NCI-H1694 (cell line): ENCODE results near the gene SLC51B.
"Not testable (repeated sequence)": the region's sequence is repeated elsewhere in the genome, so short reads cannot be mapped to it uniquely, and the experiment has no call there.

Experiments
- DNase-seq: peaks from one replicate; lab custom pipeline; 2025; lab: John Stamatoyannopoulos, UW

SLC51B gene

DNA sequence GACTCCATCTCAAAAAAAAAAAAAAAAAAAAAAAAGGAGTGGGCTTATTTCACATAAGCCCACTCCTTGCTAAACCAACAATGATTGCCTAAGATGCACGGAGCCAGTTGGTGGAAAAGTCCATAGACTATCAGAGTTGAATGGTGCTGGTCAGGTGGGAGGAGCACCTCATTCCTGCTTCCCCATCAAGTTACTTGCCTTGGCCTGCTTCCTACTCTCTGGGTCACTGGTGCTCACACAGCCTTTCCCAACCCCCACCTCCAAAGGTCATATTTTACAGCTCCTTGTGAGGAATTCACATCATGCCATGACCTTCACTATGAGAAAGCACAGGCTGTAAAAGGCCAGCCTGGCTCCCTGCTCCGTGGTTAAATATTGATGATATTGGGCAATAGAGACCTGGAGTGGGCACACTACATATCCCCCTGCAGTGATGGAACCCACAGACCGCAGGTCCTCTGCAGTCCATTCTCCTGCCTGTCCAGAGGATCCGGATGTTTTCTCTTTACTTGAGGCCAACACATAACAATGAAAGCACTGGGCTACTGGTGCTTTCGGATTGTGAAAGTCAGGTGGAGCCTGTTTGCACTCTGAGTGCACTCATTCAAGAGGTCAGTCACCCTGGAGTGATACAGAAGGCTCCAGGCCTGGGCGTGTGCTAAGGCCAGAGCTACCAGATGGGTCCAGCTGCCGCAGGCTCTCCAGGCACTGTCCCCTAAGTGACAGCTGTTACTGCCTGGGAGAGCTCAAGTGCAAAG is at the start of gene SLC51B:
TSS of gene SLC51B (plus strand) at position 664 of the 758 bp plus-strand sequence. CDS start 4,618 bp downstream, outside the sequence.
- no peak for DNase-seq

DNA sequence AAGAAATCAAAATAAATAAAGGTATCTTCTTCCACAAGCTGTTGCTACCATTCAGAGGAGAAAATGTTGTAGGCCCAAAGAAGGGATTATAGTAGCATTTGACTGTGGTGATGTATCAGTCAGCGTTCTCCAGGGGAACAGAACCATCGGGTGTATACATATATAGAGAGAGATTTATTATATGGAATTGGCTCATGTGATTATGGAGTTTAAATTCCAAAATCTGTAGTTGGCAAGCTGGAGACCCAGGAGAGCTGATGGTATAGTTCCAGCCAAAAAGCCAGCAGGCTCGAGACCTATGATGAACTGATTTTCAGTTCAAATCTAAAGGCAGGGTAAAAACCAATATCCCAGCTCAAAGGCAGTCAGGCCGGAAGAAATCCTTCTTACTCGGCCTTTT is 48.1 kb upstream of the SLC51B start:
- DNase-seq = no peak

DNA sequence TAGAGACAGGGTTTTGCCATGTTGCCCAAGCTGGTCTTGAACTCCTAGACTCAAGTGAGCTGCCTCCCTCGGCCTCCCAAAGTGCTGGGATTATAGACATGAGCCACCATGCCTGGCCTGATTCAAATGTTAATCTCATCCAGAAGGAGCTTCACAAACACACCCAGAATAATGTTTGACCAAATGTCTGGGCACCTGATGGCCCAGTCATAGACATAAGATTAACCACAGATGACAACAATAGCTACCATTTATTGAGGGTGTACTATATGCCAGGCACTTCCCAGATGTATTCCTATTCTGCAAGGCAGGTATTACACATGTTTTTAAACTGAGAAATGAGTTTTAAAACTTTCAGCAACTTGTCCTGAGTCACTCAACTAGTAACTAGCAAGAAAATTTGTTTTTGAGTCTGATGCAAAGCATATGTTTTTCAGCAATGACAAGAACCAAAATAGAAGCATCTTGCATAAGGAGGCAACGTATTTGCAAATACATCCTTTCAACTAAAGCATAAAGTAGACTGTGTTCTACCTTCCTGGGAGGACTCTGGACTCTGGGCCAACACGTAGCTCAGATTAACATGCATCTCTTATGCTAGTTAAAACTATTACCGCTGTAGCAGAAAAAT is 47.3 kb upstream of the SLC51B start:
- DNase-seq = no peak

DNA sequence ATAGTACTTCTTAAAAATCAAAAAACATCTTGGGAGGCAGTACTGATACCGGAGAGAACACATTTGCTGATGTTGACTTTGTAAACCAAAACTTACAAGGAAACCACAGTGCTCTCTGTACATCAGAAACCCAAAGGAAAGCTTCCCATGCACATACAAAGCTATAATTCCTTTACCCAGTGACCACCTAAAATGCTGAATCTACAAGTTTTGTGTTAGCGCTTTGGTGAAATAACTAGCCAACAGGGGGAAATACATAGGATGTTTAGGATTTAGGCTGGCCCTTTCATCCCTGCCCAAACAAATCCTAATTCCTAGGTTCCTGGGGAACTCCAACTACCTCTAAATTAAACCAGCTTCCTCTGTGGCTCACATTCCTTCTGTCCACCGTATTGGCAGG is 40.2 kb upstream of the SLC51B start:
- DNase-seq = no peak

DNA sequence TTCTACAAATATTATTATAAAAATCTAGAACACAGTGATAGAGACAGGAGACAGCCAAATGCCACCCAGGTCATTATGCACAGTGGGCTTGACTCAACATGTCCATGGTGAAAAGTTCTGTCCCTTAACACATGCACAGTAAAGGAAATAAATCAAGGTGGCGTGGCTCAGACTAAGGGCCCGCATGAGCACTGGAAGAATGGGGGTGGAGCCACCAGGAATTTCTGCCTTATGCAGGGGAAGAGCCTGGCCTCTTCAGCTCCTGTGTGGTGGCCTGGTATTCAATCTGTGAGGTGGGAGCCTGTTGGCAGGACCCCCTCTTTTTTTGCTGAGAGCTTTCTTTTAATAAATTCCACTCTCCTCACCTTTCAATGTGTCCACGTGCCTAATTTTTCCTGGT is 38.3 kb upstream of the SLC51B start:
- no peak for DNase-seq

DNA sequence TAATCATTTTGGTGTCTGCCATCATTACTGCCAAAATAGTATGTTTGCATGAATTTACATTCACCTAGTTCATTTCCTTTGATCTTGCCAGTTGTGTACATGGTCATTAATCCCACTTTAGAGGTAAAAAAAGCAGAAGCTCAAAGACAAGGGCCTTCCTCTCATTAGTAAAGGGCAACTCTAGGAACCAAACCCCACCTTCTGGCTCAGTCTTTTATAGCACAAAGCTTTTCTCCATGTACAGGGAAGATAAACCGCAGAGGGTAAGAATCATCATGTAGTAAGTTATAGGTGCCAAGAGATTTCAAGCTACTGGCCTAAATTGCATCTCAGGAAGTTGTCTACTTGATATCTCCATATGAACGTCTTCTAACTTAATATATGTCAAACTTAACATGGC is 36.2 kb upstream of the SLC51B start:
- no peak for DNase-seq

DNA sequence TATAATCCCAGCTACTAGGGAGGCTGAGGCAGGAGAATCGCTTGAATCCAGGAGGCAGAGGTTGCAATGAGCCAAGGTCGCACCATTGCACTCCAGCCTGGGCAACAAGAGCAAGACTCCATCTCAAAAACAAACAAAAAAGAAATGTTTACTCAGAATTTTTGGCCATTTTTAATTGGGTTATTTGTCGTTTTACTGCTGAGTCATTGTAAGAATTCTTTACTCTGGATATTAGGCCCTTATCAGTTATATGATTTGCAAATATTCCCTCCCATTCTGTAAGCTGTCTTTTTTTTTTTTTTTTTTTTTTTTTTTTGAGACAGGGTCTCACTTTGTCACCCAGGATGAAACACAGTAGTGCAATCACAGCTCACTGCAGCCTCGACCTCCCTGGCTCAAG is 34.0 kb upstream of the SLC51B start:
- DNase-seq = not testable (repeated sequence)

DNA sequence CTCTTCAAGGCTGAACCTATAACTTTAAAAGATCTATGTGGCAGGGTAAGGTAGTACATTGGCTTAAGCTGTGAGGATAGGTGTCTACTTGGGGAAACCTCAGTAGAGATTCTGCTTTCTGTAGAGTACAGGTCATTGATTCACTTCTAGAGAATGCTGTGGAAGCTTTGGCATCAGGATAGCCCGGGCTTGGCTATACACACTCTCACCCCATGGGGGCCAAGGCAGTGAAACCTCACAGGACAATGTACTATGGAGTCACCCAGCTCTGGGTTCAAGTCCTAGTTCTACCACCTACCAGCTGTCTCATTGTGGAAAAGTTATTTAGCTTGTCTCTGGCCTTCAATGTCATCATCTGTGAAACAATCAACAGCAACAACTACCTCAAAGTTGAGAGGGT is 24.8 kb upstream of the SLC51B start:
- no peak for DNase-seq

DNA sequence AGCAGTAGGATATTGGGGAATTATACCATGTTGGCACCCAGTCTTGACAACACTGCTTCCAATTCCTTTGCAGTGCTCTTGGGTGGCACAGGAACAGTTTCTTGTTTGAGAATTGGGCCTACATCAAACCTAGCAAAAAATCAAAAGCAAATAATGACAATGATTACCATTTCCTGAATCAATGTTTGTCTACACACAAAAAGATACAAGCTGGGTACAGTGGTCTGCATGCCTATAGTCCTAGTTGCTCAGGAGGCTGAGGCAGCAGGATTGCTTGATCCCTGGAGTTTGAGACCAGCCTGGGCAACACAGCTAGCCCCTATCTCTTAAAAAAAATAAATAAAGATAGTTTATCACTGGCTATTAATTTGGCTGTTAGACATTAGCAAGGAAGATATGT is 23.7 kb upstream of the SLC51B start:
- no peak for DNase-seq

DNA sequence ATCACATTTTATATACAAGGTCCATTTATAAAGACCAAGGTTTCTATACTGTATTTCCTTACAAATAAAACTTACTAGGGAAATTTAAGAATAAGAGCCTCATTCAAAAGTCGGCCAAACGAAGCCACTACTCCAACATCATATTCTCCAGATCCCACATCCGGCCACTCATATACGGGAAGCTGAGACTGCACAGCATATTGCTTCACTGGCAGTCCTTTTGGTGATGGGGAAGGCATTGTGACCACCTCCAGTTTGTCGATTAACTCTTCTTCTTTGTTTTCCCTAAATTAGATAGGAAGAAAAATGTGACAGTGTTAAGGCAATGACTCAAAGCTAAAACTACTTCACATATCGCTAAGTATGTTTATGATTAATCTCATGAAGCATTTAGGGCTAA is 18.4 kb upstream of the SLC51B start:
- DNase-seq = no peak

DNA sequence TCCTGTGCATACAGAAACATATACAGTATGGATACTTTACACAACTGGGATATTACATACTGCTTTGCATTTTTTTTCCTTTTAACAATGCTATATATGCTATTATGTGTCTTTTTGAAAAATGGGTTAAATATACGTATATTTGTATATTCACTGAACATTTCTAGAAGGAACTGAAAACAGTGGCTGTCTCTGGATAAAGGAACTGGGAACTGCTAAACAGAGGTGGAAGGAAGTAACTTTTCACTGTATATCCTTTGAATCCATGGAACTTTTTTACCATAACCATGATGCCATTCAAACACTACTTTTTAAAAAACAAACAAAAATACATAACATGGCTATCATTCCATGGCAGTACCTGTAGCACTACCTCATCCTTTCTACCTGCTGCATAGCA is 17.6 kb upstream of the SLC51B start:
- no peak for DNase-seq

DNA sequence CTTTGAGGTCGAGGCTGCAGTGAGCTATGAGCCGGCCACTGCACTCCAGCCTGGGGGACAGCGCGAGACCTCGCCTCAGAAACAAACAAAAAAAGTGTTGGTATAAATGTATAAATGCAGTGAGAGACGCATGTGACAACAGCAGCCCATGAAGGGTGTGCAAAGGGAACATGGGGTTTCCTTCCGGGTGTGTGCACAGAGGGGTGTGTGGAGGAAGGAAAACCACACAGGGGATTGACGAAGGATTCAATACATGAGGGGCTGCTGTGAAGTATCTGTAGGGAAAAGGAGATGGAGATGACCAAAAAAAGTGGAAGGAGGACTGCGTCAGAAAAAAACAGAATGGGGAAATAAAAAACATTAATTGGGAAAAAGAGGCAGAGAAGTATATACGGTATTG is 16.8 kb upstream of the SLC51B start:
- no peak for DNase-seq

DNA sequence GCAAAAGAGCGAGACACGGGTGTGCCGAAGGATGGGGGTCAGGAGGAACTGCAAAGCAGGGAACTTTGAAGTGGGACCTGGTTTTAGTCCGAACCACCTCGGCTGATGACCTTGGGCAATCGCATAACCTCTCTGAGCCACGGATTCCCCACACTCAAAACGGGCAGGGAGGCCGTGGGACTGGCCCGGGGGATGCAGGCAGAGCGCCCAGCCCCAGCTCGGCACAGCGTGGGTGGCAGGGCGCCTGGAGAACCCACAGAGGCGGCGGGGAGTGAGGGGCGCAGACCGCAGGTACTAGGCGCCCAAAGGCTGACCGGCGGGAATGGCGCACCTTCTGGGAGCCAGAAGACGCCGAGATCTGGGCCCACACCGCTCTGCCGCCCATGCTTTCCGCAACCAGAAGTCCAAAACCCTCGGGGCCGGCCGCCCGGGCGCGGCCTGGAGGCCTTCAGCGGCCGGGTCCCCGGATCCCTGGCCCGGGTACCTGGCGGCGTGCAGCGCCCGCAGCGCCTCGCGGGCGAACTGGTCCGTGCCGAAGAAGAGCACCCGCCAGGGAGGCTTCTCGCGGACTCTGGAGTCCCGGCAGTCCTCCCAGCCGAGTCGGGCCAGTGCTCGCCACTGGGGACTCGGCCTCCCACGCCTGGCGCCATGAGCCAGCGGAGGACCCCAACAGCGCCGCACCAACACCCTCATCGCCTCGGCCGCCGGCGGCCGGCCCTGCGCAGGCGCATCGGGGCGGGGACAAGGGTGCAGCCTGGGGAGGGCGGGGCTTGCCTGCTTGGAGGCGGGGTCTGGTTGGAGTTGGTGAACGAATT is 16.1 kb upstream of the SLC51B start, which contains the start of gene MTFMT:
TSS of gene MTFMT (minus strand) at position 719 of the 815 bp plus-strand sequence. CDS start at position 693, 26 bp downstream.
- DNase-seq = peak; percentile 52

DNA sequence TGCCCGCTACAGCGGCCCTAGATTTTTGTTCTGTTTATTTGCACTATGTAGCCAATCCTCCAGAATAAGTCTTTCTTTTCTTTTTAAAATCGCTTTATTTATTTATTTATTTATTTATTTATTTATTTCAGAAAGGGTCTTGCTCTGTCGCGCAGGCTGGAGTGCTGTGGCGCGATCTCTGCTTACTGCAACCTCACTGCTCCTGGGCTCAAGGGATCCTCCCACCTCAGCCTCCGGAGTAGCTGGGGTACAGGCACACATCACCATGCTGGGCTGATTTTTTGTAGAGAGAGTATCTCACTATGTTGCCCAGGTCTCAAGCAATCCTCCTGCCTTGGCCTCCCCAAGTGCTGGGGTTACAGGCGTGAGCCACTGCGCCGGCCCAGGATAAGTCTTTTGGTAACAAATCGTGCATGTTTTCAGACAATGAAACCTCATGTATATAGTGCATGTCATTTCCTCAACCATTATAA is 15.4 kb upstream of the SLC51B start:
- DNase-seq = no peak

DNA sequence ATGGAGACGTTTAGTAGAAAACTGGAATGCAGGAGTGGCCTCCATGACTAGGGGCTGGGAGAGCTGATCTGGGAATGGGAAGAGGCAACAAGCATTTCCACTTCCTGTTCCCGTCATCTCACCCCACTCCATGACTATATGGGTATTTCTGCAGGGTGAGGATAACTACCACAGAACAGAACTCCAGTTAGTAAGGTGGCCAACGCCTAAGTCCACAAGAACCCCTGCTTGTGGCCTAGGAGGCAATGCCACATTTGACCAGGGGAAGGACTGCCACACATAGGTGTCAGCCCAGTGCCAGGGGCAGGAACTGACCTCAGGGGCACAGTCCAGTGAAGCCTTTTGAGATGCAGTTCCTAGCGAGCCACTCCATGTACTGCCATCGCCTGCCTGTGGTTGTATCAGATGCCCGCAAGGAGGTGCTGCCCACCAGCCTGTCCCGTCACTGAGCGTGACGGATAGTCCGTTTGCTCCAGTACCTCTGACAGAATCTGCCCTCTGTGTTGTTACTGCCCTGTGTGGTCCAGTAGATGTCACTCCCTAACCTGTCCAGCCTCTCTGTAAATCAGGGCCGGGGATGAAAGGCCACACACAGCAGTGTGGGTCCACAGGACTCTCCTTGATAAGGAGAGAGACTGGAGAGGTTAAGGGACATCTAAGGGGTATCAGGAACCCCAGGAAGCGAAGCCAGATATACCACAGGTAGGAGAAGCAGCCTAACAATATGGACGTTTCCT is 12.2 kb upstream of the SLC51B start:
- DNase-seq = peak; percentile 50

DNA sequence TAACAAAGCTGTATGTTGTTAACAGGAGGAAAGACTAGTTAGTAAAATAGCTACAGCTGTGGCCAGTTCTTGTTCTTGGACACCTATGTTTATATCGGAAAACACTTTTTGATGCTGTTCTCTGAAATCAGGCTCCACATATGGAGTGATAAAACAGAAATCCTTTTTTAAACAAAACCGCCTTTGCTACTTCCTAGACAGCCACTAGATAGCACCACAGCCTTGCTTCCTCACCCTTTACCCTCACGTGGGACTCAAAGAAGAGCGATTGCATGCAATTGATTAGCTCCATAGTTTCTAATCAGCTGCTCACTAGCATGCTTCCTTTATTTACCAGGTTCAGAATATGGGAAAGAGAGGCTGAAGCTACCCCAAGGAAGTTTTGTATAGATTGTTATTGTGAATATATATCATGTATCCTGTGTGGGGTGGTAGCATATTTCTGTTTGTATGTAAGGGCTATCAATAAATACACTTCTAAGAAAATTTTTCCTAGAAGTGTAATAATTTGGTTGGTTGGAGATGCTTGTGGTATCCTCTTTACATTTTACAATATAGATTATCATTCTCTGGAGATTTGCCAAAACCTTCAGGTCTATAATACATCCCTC is 11.4 kb upstream of the SLC51B start:
- peak; percentile 39 for DNase-seq

DNA sequence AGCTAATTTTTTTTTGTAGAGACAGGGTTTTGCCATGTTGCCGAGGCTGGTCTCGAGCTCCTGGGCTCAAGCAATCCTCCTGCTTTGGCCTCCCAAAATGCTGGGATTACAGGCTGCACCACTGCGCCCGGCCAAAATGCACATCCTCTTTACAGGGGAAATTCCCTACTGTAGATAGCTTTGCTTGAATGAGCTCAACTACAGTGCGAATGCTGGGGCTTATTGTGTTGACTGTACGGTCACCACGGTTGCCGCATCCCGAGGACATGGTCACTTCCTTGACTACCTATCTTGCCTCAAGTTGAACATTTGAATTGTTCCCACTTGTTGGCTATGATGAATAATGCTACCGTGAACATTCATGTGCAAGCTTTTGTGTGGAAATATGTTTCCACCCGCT is 10.5 kb upstream of the SLC51B start:
- no peak for DNase-seq

DNA sequence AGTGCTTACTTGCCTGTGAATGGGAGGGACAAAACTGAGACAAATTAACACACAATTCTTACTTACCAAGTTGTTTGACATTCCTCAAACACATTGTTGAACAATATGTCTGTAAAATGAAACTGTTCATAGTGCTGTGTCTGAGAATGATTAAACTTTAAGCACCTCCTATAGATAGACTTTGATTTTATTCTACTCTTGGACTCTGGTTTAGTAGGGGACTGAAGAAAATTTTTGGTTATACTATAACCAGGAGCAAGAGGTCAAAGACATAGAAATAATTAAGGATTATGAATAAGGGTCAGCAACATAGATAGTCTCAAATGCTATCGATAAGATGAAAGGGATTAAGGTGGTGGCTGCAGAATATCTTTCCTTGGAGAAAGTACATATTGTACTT is 7.9 kb upstream of the SLC51B start:
- no peak for DNase-seq

DNA sequence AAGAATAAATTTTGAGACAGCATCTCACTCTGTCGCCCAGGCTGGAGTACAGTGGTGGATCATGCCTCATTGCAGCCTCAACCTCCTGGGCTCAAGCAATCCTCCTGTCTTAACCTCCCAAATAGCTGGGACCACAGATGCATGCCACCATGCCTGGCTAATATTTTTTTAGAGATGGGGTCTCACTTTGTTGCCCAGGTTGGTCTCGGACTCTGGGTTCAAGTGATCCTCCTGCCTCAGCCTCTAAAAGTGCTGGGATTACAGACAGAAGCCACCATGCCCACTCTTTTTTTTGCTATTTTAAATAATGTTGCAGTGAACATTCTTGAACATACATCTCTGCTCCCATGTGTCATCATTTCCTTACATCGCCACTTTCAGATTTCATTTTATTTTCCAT is 6.8 kb upstream of the SLC51B start:
- DNase-seq = no peak

DNA sequence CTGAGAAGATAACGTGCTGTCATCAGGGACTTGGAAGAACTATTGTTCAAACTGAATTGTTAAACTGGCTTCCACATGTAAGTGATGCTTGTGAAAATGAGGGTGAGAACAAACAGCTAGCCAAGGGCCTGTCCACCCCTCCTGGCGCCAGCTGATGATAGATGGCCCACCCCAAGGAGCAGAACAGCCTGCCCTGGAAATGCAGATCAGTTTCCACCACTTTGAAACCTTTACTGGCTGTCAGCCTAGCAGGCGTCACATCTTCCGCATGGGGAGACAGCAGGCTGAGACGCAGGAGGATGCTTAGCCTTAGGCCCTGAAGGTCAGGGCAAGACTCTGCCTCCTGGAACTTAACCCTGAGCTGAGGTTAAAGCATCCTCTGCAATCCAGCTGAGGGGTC is 6.4 kb upstream of the SLC51B start:
- DNase-seq = no peak

DNA sequence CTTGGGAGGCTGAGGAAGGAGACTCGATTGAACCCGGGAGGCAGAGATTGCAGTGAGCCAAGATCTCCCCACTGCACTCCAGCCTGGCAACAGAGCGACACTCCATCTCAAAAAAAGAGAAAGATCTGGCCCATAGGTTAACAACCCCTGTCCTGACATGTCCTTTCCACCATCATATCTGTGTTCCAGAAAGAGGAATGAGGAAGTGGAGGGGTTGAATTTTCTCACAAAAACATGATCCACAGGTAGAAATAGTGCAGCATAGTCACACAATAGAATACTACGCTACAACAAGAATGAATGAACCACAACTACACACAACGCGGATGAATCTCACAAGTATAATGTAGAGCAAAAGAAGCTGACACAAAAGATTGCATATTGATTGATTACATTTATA is 4.7 kb upstream of the SLC51B start:
- no peak for DNase-seq

DNA sequence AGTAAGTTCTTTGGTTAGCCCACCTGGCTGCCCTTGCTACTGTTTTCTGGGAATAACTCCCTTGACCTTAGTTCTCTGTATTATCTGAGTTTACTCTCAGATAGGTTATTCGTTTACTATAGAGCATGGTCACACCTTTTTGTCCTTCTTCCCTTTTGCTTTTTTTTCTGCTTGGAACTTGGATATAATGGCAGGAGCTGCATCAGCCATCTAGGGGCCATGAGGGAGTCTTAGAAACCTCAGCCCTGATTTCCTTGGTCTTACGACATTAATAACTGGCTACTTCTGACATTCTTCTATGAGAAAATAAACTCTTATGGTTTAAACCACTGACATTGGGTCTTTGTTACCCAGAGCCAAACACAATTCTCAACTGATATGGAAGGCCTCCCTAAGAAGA is 3.4 kb upstream of the SLC51B start:
- no peak for DNase-seq
